GM04504 (cell line): ENCODE data around the gene AFG1L.
"Not testable (repeated sequence)": the region's sequence is repeated elsewhere in the genome, so short reads cannot be mapped to it uniquely, and the experiment has no call there.

Source experiments
- DNase-seq: peaks from one replicate; pipeline ENCODE4 v3.0.0-alpha.2; 2012; ENCODE audit warnings: low read depth

The AFG1L gene

DNA sequence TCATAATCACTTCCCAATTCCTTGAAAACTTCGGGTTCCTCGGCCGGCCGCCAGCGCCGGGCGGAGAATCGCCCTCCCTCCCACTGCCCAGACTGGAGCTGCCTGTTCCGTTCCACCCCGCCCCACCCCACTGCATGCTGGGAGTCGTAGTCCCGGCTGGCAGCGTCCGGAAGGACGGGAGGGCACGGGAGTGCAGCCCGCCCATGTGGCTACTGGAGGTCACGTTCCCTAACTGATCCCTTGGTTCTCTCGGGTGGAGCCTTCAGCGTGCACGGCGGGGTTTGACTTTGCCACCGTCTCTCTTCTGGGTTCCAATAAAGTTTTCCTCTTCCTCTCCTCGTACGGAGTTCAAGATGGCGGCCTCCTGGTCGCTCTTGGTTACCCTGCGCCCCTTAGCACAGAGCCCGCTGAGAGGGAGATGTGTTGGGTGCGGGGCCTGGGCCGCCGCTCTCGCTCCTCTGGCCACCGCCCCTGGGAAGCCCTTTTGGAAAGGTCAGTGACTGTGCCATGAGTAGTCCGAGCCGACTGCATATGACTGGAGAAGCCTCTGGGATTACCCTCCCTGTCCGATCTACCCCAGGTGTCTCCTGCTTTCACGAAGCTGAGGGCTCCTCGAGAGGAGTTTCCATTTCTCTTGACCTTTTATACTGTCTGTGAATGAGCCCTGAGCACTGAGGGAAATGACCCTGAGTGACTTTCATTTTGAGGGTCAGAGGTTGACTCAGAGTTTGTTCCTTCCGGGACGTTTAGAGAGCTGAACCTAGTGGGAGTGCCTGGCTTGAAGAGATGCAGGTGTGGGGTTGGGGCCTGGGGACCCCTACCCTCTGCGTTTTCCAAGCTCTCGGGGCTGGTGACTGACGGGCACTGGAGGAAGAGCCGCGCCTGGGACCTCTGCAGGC lies at the start of gene AFG1L:
Gene AFG1L (plus strand): TSS at position 328 of the 899 bp plus-strand sequence. CDS start 26 bp downstream, at position 354.
- peak; percentile 72 for DNase-seq

DNA sequence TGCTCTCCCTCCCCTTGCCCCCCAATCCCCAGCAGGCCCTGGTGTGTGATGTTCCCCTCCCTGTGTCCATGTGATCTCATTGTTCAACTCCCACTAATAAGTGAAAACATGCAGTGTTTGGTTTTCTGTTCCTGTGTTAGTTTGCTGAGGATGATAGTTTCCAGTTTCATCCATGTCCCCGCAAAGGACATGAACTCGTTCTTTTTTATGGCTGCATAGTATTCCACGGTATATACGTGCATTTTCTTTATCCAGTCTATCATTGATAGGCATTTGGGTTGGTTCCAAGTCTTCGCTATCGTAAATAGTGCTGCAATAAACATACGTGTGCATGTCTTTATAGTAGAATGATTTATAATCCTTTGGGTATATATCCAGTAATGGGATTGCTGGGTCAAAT lies 49.8 kb upstream of the AFG1L start:
- not testable (repeated sequence) for DNase-seq

DNA sequence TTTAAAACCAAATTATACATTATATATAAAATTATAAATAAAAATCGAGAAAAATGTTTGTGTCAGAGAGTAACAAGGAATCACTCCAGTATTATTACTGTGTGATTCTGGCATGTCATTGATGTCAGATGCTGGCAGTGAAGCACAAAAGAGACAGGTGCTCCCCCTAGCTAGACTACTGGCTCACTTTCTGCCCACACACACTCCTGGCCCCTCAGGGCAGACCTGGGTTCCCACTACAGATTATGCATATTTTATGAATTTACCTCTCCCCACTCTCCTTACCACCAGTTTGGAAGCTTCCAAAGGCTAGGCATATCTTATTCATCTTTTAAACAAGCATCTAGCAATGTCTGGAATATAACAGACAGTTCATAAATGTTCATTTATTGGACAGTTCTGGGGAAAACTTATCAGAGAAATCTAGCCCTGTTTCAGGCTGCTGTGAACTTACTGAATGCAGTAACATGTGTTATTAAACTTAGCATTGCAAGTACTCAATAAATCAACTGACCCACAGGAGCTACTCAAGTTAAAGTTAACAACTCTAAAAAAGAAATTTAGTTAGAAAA lies 46.8 kb upstream of the AFG1L start:
- no peak for DNase-seq

DNA sequence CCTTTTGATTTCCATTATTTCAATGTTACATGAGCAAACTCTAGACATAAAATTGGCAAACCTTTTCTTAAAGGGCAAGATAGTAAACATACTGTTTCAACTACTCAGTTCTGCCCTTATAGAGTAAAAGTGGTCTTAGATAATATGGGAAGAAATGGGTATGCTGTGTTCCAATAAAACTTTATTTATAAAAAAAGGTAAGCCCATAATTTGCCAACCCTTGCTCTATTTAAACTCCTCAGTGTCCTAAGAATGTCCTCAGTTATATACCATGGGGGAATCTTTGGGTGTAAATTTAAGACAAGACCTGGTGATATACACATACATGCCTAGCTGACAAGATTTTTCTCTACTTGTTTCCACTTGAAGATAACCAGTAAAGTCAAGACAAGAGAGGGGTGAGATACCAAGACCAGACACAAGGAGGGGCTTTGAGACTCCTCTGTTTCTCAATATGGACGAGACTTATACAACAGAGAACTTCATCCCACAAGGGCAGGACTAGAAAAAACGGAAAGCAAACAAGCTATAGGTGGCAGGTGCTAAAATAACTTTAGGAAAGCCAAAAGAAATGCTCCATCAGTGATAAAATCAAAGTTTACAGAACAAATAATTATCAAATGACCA lies 44.5 kb upstream of the AFG1L start:
- no peak for DNase-seq

DNA sequence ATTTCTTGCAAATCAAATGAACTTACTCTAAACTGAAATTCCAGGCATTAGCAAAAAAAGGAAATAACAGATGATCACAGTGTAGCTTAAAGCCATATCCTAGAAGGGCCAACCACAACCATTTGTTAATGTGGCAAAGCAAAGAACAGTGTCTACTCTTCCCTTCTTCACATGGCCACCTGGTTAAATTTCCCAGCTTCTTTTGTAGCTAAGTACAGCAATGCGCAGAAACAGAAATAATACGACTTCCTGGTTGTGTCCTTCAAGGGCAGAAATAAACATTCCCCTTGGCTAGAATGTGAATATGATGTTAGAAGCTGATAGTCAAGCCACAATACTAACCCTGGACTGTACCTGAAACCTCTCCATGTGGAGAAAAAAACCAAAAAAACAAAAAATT lies 43.6 kb upstream of the AFG1L start:
- no peak for DNase-seq

DNA sequence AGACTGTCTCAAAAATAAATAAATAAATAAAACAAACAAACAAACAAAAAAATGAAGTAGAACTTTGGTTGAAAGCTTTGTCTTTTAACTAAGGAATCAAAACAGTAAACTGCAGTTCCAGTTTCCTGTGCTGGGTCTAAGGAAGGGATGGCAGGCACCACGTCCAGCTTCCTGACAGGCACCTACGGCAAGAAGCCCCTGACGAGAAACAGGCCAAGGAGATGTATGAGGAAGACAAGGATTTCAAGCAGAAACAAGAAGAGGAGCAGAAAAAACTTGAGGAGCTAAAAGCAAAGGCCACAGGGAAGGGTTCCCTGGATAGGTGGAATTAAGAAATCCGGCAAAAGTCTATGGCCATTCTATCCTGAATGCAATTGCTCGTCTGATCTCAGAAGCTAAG lies 42.8 kb upstream of the AFG1L start:
- no peak for DNase-seq

DNA sequence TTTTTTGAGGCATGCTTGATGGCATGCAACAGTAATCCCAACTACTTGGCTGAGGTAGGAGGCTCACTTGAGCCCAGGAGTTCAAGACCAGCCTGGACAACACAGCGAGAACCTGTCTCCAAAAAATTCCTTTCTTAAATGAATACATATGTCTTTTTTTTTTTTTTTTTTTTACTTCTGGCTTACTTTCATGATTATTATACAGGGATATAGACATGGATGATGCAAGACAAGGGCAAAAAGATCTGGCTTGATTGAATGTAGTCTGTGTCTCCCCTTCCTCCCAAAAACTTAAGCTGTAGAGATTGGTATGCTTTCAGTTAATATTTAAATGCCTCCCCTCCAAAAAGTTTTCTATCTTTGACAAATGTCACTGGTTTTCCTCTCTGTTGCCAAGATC lies 41.6 kb upstream of the AFG1L start:
- no peak for DNase-seq

DNA sequence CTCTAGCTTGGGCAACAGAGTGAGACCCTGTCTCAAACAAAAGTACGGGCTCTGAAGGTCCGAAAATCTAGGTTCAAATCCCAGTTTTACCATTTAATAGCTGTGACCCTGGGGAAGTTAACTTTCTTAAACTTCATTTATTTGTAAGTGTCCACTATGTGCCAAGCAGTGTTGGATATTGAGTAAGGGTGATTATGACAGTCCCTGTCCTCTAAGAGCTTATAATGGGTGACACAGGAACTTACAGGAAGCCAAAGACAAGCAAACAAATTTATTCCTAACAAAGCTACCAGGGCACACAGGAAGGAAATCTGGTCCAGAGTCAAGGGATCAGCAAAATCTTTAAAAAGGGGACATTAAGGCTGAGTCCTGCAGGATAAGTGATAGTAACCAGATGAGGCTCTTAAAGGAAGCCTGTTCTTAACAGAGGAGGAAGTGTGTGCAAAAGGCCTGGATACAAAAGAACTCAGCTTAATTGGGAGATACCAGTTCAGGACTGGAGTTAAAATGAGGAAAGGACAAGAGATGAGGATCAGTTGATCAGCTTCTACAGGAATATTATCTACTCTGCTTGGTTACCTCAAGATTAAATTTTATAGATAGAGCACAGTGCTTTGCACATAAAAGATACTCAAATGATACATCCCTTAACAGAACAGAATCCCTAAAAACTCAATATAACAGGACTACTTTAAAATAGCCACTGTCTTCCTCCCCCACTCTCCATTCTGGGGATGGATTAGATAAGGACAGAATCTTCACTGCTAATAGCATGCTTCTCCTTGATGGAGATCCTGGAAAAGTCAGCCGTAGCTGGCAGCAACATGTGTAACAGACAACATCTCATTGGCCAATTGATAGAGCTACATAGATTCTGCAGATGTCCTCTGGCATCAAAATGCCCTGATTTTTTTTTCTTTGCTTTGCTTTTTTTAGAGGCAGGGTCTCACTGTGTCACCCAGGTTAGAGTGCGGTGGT lies 40.1 kb upstream of the AFG1L start:
- DNase-seq = no peak

DNA sequence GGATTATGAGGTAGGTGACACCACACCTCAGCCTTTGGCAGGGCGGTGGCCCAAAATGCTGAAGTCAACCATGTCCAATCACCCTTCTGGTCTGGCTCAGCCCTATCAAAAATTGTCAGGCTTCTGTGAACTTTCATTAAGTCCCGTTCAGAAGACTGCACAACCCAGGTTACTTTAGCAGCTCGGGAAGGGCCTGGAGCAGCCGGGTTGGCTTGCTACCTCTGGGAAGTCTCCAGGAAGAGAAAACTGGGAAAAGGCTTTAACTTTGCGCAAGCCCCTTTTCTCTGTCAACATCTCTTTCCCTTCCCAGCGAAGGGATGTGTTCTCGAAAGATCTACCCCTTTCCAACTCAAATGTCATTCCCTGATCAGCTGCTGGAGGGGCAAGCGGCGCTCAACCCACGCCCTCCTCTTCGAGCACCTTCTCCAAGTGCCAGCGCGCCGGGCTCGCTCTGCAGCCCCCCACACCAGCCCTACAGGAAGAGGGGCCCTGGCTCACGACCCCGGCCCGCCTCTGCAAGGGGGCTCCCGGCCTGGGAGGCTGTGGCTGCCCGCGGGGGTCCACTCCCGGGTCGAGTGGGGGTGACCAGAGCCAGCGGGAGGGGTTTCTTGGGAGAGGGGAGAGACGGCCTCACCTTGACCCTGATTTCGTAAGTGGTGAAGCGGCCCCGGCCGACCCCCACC lies 34.6 kb upstream of the AFG1L start:
- DNase-seq = peak; percentile 21

DNA sequence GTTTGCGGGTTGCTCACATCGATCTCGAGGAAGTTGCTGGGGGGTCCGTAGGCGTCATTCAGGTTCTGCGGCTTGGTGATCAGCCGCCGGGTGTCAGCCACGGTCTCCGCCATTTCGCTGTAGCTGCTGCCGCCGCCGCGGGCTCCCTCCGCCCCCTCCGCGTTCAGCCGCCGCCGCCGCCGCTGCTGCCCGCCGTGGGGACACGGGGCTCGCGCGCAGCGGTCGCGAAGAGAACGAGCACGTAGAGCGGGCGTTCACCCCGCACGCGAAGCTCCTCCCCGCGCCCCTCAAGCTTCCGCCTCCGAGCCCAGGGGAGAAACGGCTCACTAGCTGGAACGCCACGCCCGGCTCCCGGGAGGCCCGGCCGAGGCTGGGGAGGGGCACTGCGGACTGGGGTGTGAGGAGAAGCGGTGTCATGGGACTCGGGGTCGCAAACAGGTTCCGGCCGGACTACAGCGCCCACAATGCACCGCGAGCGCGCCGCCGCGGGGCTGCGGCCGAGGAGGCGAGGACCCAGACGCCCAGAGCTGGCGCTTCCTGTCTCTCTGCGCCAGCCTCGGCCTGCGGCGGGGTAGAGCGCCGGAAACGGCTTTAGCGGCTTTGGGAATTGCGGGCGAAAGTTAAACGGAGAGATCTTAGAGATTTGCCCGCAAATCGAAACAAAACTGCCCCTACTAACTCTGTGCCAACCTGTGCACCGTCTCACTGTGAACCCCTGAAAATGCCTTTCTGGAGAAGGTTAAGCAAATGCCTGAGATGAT lies 33.9 kb upstream of the AFG1L start, which contains the start of gene SNX3:
Gene SNX3 (minus strand): TSS at position 232 of the 761 bp plus-strand sequence. CDS start 119 bp downstream, at position 113.
- DNase-seq = peak; percentile 94

DNA sequence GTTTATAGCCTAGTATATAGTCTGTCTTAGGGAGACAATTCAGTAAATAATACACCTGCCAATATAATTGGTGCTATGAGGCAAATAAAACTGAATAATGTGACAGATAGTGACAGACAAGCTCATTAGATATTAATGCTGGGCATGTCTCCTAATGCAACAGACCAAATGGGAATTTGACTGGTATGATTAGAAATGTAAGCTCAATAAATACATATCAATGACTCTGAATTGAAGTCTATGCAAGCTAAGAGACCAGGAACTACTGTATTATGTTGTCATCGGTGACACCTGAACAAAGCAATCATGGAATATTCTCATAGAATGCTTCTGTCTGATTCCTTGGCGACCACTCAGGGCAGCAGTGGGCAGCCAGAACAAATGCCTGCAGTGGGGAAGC lies 31.5 kb upstream of the AFG1L start:
- DNase-seq = no peak

DNA sequence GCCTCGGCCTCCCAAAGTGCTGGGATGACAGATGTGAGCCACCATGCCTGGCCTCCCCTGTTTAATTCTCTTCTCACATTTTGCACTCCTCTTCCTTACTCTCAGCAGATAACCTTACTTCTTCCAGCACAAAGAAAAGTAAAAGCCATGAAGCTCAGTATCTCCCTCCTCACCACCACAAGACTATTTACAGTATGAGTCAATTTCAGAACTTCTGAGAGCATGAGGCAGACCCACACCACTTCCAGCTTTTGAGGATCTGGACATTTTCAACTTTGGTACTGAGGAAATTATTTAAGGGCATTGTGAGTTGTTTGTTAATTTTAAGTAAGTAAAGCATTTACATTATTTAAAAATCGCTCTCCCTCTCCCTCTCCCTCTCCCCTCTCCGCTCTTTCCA lies 26.0 kb upstream of the AFG1L start:
- no peak for DNase-seq

DNA sequence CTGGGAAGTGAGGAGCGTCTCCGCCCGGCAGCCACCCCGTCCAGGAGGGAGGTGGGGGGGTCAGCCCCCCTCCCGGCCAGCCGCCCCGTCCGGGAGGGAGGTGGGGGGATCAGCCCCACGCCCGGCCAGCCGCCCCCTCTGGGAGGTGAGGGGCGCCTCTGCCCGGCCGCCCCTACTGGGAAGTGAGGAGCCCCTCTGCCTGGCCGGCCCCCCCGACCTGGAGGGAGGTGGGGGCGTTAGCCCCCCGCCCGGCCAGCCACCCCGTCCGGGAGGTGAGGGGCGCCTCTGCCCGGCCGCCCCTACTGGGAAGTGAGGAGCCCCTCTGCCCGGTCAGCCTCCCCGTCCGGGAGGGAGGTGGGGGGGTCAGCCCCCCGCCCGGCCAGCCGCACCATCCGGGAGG lies 24.9 kb upstream of the AFG1L start:
- DNase-seq = not testable (repeated sequence)

DNA sequence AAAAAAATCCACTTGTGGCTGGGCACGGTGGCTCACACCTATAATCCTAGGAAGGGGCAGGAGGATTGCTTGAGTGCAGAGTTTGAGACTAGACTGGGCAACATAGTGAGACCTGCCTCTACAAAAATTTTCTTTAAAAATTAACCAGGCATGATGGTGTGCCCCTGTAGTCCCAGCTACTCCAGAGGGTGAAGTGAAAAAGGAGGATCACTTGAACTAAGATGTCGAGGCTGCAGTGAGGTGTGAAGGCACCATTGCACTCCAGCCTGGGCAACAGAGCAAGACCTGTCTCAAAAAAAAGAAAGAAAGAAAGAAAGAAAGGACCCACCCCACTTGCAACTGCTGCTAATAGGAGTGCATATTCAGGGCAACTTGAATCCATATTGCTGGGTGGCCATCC lies 20.3 kb upstream of the AFG1L start:
- no peak for DNase-seq

DNA sequence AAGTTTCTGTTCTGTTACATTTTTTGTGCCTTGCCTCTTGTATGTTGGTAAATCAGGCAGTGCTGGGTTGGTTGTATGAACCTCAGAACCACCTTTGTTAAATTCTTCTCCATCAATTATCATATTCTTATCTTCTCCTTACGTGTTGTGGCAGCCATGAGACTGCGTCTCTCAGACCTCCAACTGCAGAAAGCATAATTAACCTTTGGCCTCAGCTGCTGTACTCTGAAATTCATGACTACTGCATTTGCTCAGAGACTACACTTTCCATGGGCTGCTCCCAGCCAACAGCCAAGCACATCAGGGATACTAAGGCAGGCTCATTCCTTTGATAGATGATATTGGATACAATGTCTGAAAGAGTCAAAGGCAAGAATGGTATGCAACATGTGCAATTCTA lies 18.9 kb upstream of the AFG1L start:
- no peak for DNase-seq

DNA sequence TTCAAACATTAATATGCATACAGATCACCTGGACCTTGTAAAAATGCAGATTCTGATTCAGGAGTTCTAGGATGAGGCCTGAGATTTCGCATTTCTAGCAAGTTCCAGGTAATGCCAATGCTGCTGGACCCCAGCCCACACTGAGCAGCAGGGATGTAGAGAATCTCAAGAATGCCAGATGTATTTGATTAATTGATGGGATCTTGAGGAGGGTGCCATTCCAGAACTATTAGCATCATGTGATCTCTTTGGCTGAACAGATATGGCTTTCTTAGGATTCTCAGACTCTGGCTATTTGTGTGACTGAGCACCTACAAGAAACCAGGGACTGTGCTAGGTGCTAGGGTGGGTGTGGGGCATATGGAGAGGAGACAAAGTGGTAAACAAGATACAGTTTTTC lies 17.6 kb upstream of the AFG1L start:
- no peak for DNase-seq

DNA sequence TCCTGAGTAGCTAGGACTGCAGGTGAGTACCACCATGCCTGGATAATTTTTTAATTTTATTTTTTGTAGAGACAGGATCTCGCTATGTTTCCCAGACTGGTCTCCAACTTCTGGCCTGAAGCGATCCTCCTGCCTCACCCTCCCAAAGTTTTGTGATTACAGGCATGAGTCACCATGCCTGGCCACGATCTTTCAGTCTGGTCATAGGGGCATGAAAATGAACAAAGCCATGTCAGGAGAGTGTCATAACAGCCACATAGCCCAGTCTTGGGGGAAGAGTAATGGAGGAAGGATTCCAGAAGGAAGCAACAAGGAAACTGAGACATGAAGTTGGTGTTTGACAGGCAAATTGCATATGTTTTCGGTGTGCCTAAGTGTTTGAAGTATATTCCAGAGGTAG lies 17.0 kb upstream of the AFG1L start:
- no peak for DNase-seq

DNA sequence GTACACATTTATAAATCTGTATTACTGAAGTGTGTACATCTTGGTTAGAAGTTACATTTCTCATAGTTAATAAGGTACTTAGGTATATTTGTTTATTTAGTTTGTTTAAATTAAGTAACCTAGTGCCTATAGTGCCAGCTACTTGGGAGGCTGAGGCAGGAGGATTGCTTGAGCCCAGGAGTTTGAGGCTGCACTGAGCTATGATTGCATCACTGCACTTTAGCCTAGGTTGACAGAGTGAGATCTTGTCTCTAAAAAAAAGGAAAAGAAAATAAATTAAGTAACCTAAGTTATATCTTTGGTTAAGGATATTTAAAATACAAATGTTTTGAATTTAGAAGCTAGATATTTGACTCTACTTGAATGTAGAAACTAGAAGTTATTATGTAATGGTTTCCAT lies 9.5 kb upstream of the AFG1L start:
- no peak for DNase-seq

DNA sequence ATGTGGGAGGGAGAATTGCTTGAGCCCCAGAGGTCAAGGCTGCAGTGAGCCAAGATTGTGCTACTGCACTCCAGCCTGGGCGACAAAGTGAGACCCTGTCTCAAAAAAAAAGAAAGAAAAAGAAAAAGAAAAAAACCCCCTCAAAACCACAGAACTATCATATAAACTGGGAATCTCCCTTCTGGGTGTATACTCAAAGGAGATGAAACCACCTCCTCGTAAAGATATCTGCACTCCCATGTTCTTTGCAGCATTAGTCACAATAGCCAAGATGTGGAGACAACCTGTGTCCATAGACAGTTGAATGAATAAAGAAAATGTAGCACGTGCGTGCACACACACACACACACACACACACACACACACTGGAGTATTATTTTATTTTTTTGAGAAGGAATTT lies 8.5 kb upstream of the AFG1L start:
- DNase-seq = no peak

DNA sequence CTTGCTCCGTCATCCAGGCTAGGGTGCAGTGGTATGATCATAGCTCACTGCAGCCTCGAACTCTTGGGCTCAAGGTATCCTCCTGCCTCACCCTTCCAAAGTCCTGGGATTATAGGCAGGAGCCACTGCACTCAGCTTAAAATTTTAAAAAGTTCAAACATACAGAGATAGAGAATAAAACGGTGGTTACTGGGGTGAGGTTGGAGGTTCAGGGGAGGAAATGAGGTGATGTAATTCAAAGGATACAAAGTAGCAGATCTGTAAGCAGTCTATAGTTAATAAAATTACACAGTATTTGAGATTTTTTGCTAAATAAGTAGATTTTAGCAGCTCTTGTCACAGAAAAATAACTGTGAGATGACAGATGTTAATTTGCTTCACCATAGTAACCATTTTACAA lies 7.5 kb upstream of the AFG1L start:
- no peak for DNase-seq

DNA sequence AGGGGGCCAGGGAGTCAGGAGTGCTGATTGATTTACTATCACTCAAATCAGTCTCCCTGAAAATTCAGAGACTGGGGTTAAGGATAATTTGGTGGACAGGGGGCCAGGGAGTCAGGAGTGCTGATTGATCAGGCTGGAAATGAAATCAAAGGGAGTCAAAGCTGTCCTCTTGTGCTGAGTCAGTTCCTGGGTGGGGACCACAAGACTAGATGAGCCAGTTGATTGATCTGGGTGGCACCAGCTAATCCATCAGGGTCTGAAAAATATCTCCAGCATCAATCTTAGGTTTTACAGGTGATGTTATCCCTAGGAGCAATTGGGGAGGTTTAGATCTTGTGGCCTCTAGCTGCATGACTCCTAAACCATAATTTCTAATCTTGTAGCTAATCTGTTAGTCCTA lies 6.1 kb upstream of the AFG1L start:
- DNase-seq = no peak
